Measurements from ENCODE around the gene AP1S2.

- TF ChIP-seq SIN3A (IDR thresholded peaks at IDR 0.05; ENCODE audit: borderline replicate concordance, low read depth, low read length) (no peak), SP2 (CRISPR knock-in tag; IDR thresholded peaks at IDR 0.05) (no peak), SMAD3 (CRISPR knock-in tag; IDR thresholded peaks at IDR 0.05) (no peak)
Observed at GRCh38 chrX:15888062-15888461, 33.4 kb upstream of the AP1S2 start.

Data from HepG2 (cell line).